DND-41 (cell line): ENCODE measurements around the gene HBA2.

Source experiments
- CTCF ChIP-seq: IDR thresholded peaks from 2 replicates; pipeline ENCODE4 v1.5.1; 2012; ENCODE audit warnings: borderline replicate concordance, low read length, moderate library complexity, mild to moderate bottlenecking; ENCODE audit not compliant: poor library complexity, severe bottlenecking; ENCODE audit errors: extremely low read depth
- EZH2 ChIP-seq: IDR thresholded peaks from 3 replicates; pipeline ENCODE4 v1.6.1; 2012; ENCODE audit warnings: borderline replicate concordance, low read depth, mild to moderate bottlenecking, moderate library complexity, low read length, inconsistent platforms; ENCODE audit not compliant: severe bottlenecking

DNA sequence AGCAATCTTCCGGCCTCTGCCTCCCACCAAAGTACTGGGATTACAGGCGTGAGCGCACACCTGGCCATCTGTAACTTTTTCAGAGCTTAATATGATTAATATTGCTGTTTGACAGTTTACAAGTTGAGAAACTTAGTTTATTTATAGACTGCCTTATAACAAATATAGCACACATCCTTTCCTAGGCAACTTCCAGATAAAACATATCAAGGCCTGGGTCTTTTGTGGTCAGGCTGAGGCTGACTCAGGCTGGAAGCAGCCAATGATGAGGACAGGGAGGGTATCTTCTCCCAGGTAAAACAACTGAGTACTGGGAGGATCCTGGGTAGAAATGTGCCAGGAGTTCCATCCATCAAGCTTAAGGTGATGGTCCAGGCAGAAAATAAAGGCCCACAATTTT is 40.3 kb downstream of the HBA2 start:
- TF ChIP-seq CTCF (no peak), EZH2 (no peak)
